Measurements from ENCODE around the gene SYNE2. TPM values are rescaled to one million over a fixed set of nuclear protein-coding genes. Genes with fewer than 3 reads are reported as not detected.

The SYNE2 gene
- total and polyA plus RNA-seq, 2 of the 8 experiments (the other 6 are each of a cell fraction or from before 2014, with no cell fraction given) = 32.6 to 46.1 TPM

- no peak overlapping the region for H4K5ac ChIP-seq (ENCODE audit: insufficient read length, low read depth, low read length)
- H3K23ac ChIP-seq (ENCODE audit: insufficient read length) = no peak overlapping the region
- peaks cover 0 to 1% of the 10 kb centered on the region in 2 experiments for H4K20me1 ChIP-seq (replicated peaks in 1 of 2; ENCODE audit: control insufficient read depth in 1 of 2, insufficient read depth in 2 of 2, low read length in 2 of 2)
- H3K79me2 ChIP-seq (ENCODE audit: control insufficient read depth in 1 of 2, insufficient read depth in 2 of 2, low read length in 2 of 2) = peaks cover 0 to 53% of the 10 kb centered on the region in 2 experiments; a peak in 2 of 4 replicates
- no peak overlapping the region for H2BK20ac ChIP-seq (ENCODE audit: low read length)
- no peak overlapping the region for H2BK12ac ChIP-seq (ENCODE audit: low read depth, low read length)
- no peak overlapping the region for H2BK15ac ChIP-seq (ENCODE audit: low read length)
- no peak overlapping the region for H3K27ac ChIP-seq (ENCODE audit: low read depth, low read length)
- no peak overlapping the region for H2AK5ac ChIP-seq (ENCODE audit: low read depth, low read length)
- H3K4ac ChIP-seq (replicated peaks; ENCODE audit: insufficient read length, low read depth, low read length) = no peak overlapping the region
- H2BK120ac ChIP-seq (replicated peaks; ENCODE audit: low read depth, low read length) = no peak overlapping the region
- H3K56ac ChIP-seq (replicated peaks; ENCODE audit: insufficient read length, low read depth, low read length) = no peak overlapping the region
- peaks cover 3% of the 10 kb centered on the region; the same call in 1 of the 2 replicates for H3K79me1 ChIP-seq (ENCODE audit: low read depth, low read length)
- no peak overlapping the region for H3K4me3 ChIP-seq (ENCODE audit: extremely low read depth in 1 of 4, insufficient read depth in 2 of 4, low read depth in 3 of 4, low read length in 4 of 4)
- no peaks in the 10 kb centered on the region for H3K23me2 ChIP-seq (ENCODE audit: low read depth, low read length)
- H3K9ac ChIP-seq (replicated peaks in 1 of 4; ENCODE audit: extremely low read depth in 1 of 4, low read depth in 3 of 4, low read length in 3 of 4) = no peak overlapping the region
- ChIA-PET POLR2A (ENCODE audit: partially characterized antibody) (interaction anchor here (1.3 to 1.5 kb wide), 2 partner anchors 9 to 76 kb away, joined by 5 read pairs; no protein-coding TSS in a partner anchor), CTCF (ENCODE audit: partially characterized antibody) (no interaction called here)
- no peaks in the 10 kb centered on the region for H3K27me3 ChIP-seq (replicated peaks in 1 of 4; ENCODE audit: control insufficient read depth in 3 of 4, extremely low read depth in 1 of 4, insufficient read depth in 3 of 4, low read length in 3 of 4)
- no peak overlapping the region for H4K91ac ChIP-seq (replicated peaks; ENCODE audit: insufficient read length, low read length)
- no peak overlapping the region for H3K4me2 ChIP-seq (ENCODE audit: insufficient read depth in 1 of 2, low read depth in 2 of 2, low read length in 2 of 2)
- no peak overlapping the region for H4K8ac ChIP-seq (ENCODE audit: extremely low read depth, insufficient read depth, low read length)
- 83% methylated on average over 3 of the region's 3 CpGs; no CpG with 5 or more reads in 1 of the 2 experiments for WGBS, 2 experiments (ENCODE audit: extremely low coverage in 1 of 2, insufficient coverage in 1 of 2, insufficient read length in 1 of 2, insufficient replicate concordance in 2 of 2, low coverage in 1 of 2, low lambda C conversion rate in 2 of 2, missing lambda C conversion rate in 1 of 2)
- FAIRE-seq (no peak), DNase-seq (ENCODE audit: low read depth in 1 of 2, low spot score in 2 of 2) (no peak)
- no peak overlapping the region for H2AFZ ChIP-seq (ENCODE audit: low read length)
- H2BK5ac ChIP-seq (ENCODE audit: low read depth, low read length) = no peak overlapping the region
- no peak overlapping the region for H3K14ac ChIP-seq (ENCODE audit: insufficient read length)
- no peak for TF ChIP-seq YY1 (IDR thresholded peaks at IDR 0.05; ENCODE audit: low read depth, low read length)
- TF ChIP-seq RNF2 (IDR thresholded peaks at IDR 0.05; ENCODE audit: borderline replicate concordance, low read depth, low read length, missing control alignments, poor library complexity, severe bottlenecking) = no peak
- no peak for TF ChIP-seq TBP (IDR thresholded peaks at IDR 0.05; ENCODE audit: low read depth, low read length)
- H3K9me3 ChIP-seq (ENCODE audit: insufficient read depth in 2 of 2, low read depth in 1 of 2, low read length in 1 of 2) = no peaks in the 10 kb centered on the region
- no peak overlapping the region for H3K18ac ChIP-seq (ENCODE audit: extremely low read depth, low read length)
- H3K36me3 ChIP-seq (ENCODE audit: control insufficient read depth in 2 of 4, insufficient read depth in 4 of 4, low read length in 3 of 4) = no peaks in the 10 kb centered on the region
- H3K4me1 ChIP-seq (replicated peaks in 1 of 4; ENCODE audit: control insufficient read depth in 3 of 4, insufficient read depth in 4 of 4, low read length in 3 of 4) = no peaks in the 10 kb centered on the region; a peak in 2 of 7 replicates
Observed at GRCh38 chr14:63874223-63874622, 21.4 kb downstream of the SYNE2 start.

Data from H1 (cell line).